KMS-11 (cell line): ENCODE measurements around the gene KRTAP20-4.

ENCODE experiments used
- H2AFZ ChIP-seq: fragments of 200-600 bp; sonication (generic); 2 replicates; pipeline ENCODE4 v1.6.1; 2016; ENCODE audit warnings: antibody characterized with exemption, mixed run types, low read depth
- H3K27ac ChIP-seq: fragments of 200-600 bp; sonication (generic); 2 replicates; pipeline ENCODE4 v1.6.1; 2016; ENCODE audit warnings: mild to moderate bottlenecking, mixed run types
- H3K27me3 ChIP-seq: fragments of 200-600 bp; sonication (generic); 2 replicates; pipeline ENCODE4 v1.6.1; 2017; ENCODE audit warnings: mild to moderate bottlenecking, low read depth, mixed run types, moderate library complexity; ENCODE audit not compliant: insufficient read depth
- H3K36me3 ChIP-seq: fragments of 200-600 bp; sonication (generic); 2 replicates; pipeline ENCODE4 v1.6.1; 2017; ENCODE audit warnings: mild to moderate bottlenecking, mixed run types; ENCODE audit not compliant: insufficient read depth
- H3K4me1 ChIP-seq: fragments of 200-600 bp; sonication (generic); 2 replicates; pipeline ENCODE4 v1.6.1; 2016; ENCODE audit warnings: mild to moderate bottlenecking, low read depth, mixed run types; ENCODE audit not compliant: poor library complexity, severe bottlenecking
- H3K4me2 ChIP-seq: fragments of 200-600 bp; sonication (generic); 2 replicates; pipeline ENCODE4 v1.7.0; 2016; ENCODE audit warnings: mild to moderate bottlenecking, mixed run types
- H3K4me3 ChIP-seq: fragments of 200-600 bp; sonication (generic); IDR thresholded peaks from 2 replicates; pipeline ENCODE4 v1.6.1; 2017; ENCODE audit warnings: low read depth, low read length, mixed read lengths; ENCODE audit not compliant: insufficient read depth
- H3K79me2 ChIP-seq: fragments of 200-600 bp; sonication (generic); 2 replicates; pipeline ENCODE4 v1.6.1; 2016; ENCODE audit warnings: low read depth, mixed run types; ENCODE audit not compliant: insufficient read depth
- H3K9ac ChIP-seq: fragments of 200-600 bp; sonication (generic); 2 replicates; pipeline ENCODE4 v1.6.1; 2016; ENCODE audit warnings: mild to moderate bottlenecking, mixed run types
- H4K20me1 ChIP-seq: fragments of 200-600 bp; sonication (generic); 2 replicates; pipeline ENCODE4 v1.6.1; 2016; ENCODE audit warnings: mild to moderate bottlenecking, mixed run types; ENCODE audit not compliant: insufficient read depth
- TF ChIP-seq, protein P1 (sequence below): fragments of 200-600 bp; sonication (generic); conservative IDR thresholded peaks from 2 replicates; pipeline ENCODE4 v1.6.1; 2017; ENCODE audit warnings: low read depth, mild to moderate bottlenecking, antibody characterized with exemption, low read length, moderate library complexity, mixed read lengths

The KRTAP20-4 gene

GRCh38 chr21:30646904-30647414 is 26.5 kb downstream of the KRTAP20-4 start:
- H4K20me1 ChIP-seq, result no peaks in the 10 kb centered on the region
- no peak overlapping the region for H3K27ac ChIP-seq
- no peak overlapping the region for H3K9ac ChIP-seq
- no peaks in the 10 kb centered on the region for H3K79me2 ChIP-seq
- TF ChIP-seq, protein P1, sequence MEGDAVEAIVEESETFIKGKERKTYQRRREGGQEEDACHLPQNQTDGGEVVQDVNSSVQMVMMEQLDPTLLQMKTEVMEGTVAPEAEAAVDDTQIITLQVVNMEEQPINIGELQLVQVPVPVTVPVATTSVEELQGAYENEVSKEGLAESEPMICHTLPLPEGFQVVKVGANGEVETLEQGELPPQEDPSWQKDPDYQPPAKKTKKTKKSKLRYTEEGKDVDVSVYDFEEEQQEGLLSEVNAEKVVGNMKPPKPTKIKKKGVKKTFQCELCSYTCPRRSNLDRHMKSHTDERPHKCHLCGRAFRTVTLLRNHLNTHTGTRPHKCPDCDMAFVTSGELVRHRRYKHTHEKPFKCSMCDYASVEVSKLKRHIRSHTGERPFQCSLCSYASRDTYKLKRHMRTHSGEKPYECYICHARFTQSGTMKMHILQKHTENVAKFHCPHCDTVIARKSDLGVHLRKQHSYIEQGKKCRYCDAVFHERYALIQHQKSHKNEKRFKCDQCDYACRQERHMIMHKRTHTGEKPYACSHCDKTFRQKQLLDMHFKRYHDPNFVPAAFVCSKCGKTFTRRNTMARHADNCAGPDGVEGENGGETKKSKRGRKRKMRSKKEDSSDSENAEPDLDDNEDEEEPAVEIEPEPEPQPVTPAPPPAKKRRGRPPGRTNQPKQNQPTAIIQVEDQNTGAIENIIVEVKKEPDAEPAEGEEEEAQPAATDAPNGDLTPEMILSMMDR, result no peak
- no peaks in the 10 kb centered on the region for H3K27me3 ChIP-seq
- H2AFZ ChIP-seq, result no peak overlapping the region
- H3K36me3 ChIP-seq, result no peaks in the 10 kb centered on the region
- no peaks in the 10 kb centered on the region for H3K4me1 ChIP-seq
- H3K4me3 ChIP-seq, result no peak overlapping the region
- no peak overlapping the region for H3K4me2 ChIP-seq

GRCh38 chr21:30652891-30653290 is 32.5 kb downstream of the KRTAP20-4 start:
- no peak overlapping the region for H2AFZ ChIP-seq
- no peaks in the 10 kb centered on the region for H3K79me2 ChIP-seq
- no peaks in the 10 kb centered on the region for H3K4me1 ChIP-seq
- H4K20me1 ChIP-seq, result no peaks in the 10 kb centered on the region
- no peak overlapping the region for H3K27ac ChIP-seq
- H3K27me3 ChIP-seq, result no peaks in the 10 kb centered on the region
- TF ChIP-seq, protein P1, result no peak
- H3K9ac ChIP-seq, result no peak overlapping the region
- H3K36me3 ChIP-seq, result no peaks in the 10 kb centered on the region
- H3K4me2 ChIP-seq, result no peak overlapping the region
- no peak overlapping the region for H3K4me3 ChIP-seq

- Histone ChIP-seq H3K9ac (no peak overlapping the region), H3K27me3 (no peaks in the 10 kb centered on the region), H3K4me1 (no peaks in the 10 kb centered on the region), H3K4me2 (no peak overlapping the region), H2AFZ (no peak overlapping the region), H4K20me1 (no peaks in the 10 kb centered on the region), H3K4me3 (no peak overlapping the region), H3K79me2 (no peaks in the 10 kb centered on the region), H3K36me3 (no peaks in the 10 kb centered on the region), H3K27ac (no peak overlapping the region)
- TF ChIP-seq, protein P1, result no peak
Observed at GRCh38 chr21:30668776-30669175, 48.3 kb downstream of the KRTAP20-4 start.
